Measurements from ENCODE around the gene OGFOD1. TPM values are rescaled to one million over a fixed set of nuclear protein-coding genes. Genes with fewer than 3 reads are reported as not detected.

OGFOD1 gene
- total RNA-seq, 2 donors from 2014 or later: 6.6 to 15.6 TPM

- Histone ChIP-seq H3K27ac (no peak overlapping the region), H3K9me3 (no peaks in the 10 kb centered on the region), H3K36me3 (replicated peaks in 1 of 2; ENCODE audit: insufficient read depth in 1 of 2, low read depth in 2 of 2) (peaks cover 0 to 9% of the 10 kb centered on the region in 2 donors), H3K27me3 (no peaks in the 10 kb centered on the region), H3K4me1 (peaks cover 20% of the 10 kb centered on the region), H3K4me3 (no peak overlapping the region)
- intact Hi-C loops (cut with DNase I): loop anchor here (10.0 kb wide), 1 partner anchor 192 kb away; no protein-coding TSS in a partner anchor
- ATAC-seq (no peak), DNase-seq (no peak)
- TF ChIP-seq POLR2A (IDR thresholded peaks at IDR 0.05): no peak
- TF ChIP-seq CTCF (IDR thresholded peaks at IDR 0.05): no peak
- 92 to 98% methylated on average over 2 of the region's 2 CpGs for WGBS, 2 donors
Observed at GRCh38 chr16:56513091-56513490, 61.7 kb downstream of the OGFOD1 start.

- WGBS, 2 donors: 14 to 20% methylated on average over 3 of the region's 3 CpGs
- DNase-seq (peak; percentile 49 to 69 (median 60)), ATAC-seq (peak; percentile 80)
- H3K36me3 ChIP-seq (replicated peaks in 1 of 2; ENCODE audit: insufficient read depth in 1 of 2, low read depth in 2 of 2): peaks cover 0 to 6% of the 10 kb centered on the region in 2 donors
- H3K27me3 ChIP-seq: no peaks in the 10 kb centered on the region
- peak overlapping the region in 1 of 4 donors; percentile 38 for H3K27ac ChIP-seq
- H3K9me3 ChIP-seq: no peaks in the 10 kb centered on the region
- H3K4me3 ChIP-seq: no peak overlapping the region
- intact Hi-C loops (cut with DNase I): loop anchor here (10.0 kb wide), 1 partner anchor 191 kb away; no protein-coding TSS in a partner anchor
- peaks cover 29% of the 10 kb centered on the region for H3K4me1 ChIP-seq
- TF ChIP-seq POLR2A (IDR thresholded peaks at IDR 0.05) (no peak), CTCF (IDR thresholded peaks at IDR 0.05) (peak in 6 of 7 experiments; percentile 48 to 79 (median 65))
Observed at GRCh38 chr16:56513972-56514371, 62.6 kb downstream of the OGFOD1 start.

GRCh38 chr16:56514845-56515244 is 63.5 kb downstream of the OGFOD1 start:
- no peak overlapping the region for H3K4me3 ChIP-seq
- DNase-seq (no peak), ATAC-seq (no peak)
- no peaks in the 10 kb centered on the region for H3K27me3 ChIP-seq
- no peak overlapping the region for H3K27ac ChIP-seq
- H3K4me1 ChIP-seq: peaks cover 33% of the 10 kb centered on the region
- no peaks in the 10 kb centered on the region for H3K36me3 ChIP-seq (replicated peaks in 1 of 2; ENCODE audit: insufficient read depth in 1 of 2, low read depth in 2 of 2)
- H3K9me3 ChIP-seq: no peaks in the 10 kb centered on the region
- TF ChIP-seq CTCF (IDR thresholded peaks at IDR 0.05): no peak
- TF ChIP-seq POLR2A (IDR thresholded peaks at IDR 0.05): no peak
- intact Hi-C loops (cut with DNase I): loop anchor here (10.0 kb wide), 1 partner anchor 190 kb away; no protein-coding TSS in a partner anchor
- 74 to 82% methylated on average over 3 of the region's 3 CpGs for WGBS, 2 donors

GRCh38 chr16:56515665-56516064 is 64.3 kb downstream of the OGFOD1 start:
- Histone ChIP-seq H3K4me3 (no peak overlapping the region), H3K27me3 (no peaks in the 10 kb centered on the region), H3K36me3 (replicated peaks in 1 of 2; ENCODE audit: insufficient read depth in 1 of 2, low read depth in 2 of 2) (no peaks in the 10 kb centered on the region), H3K4me1 (peaks cover 39% of the 10 kb centered on the region), H3K9me3 (no peaks in the 10 kb centered on the region), H3K27ac (no peak overlapping the region)
- ATAC-seq: no peak
- intact Hi-C loops (cut with DNase I): loop anchor here (10.0 kb wide), 1 partner anchor 189 kb away; no protein-coding TSS in a partner anchor
- WGBS, 2 donors: 78% methylated on average over 6 of the region's 6 CpGs
- no peak for DNase-seq
- TF ChIP-seq CTCF (IDR thresholded peaks at IDR 0.05) (no peak), POLR2A (IDR thresholded peaks at IDR 0.05) (no peak)

- 92 to 93% methylated on average over 2 of the region's 2 CpGs for WGBS, 2 donors
- Histone ChIP-seq H3K4me3 (no peak overlapping the region), H3K27me3 (no peaks in the 10 kb centered on the region), H3K27ac (no peak overlapping the region), H3K36me3 (replicated peaks in 1 of 2; ENCODE audit: insufficient read depth in 1 of 2, low read depth in 2 of 2) (no peaks in the 10 kb centered on the region), H3K4me1 (peaks cover 39% of the 10 kb centered on the region), H3K9me3 (no peaks in the 10 kb centered on the region)
- DNase-seq: no peak
- TF ChIP-seq CTCF (IDR thresholded peaks at IDR 0.05): no peak
- no peak for TF ChIP-seq POLR2A (IDR thresholded peaks at IDR 0.05)
- no peak for ATAC-seq
- intact Hi-C loops (cut with DNase I): loop anchor here (10.0 kb wide), 1 partner anchor 188 kb away; no protein-coding TSS in a partner anchor
Observed at GRCh38 chr16:56517206-56517605, 65.9 kb downstream of the OGFOD1 start.

Measured in body of pancreas (tissue), 4 donors.